Measurements from ENCODE around the gene SLC6A3.
"Not testable (repeated sequence)": the region's sequence is repeated elsewhere in the genome, so short reads cannot be mapped to it uniquely, and the experiment has no call there.

- TF ChIP-seq CTCF (IDR thresholded peaks at IDR 0.05; ENCODE audit: low read depth, low read length); EZH2phosphoT487 (IDR thresholded peaks at IDR 0.05; ENCODE audit: low read depth): not testable (repeated sequence)
These were observed 30.3 kb upstream of the SLC6A3 start for GRCh38 chr5:1475544-1475900.

All from OCI-LY3 (cell line).